GM18517 (cell line): ENCODE data around the gene COQ8B.
"Not testable (repeated sequence)": the region's sequence is repeated elsewhere in the genome, so short reads cannot be mapped to it uniquely, and the experiment has no call there.

ENCODE experiments used
- ATAC-seq: cut with Tn5 transposase; IDR thresholded peaks from one replicate; pipeline ENCODE4 v1.9.1; 2021; ENCODE audit warnings: mild to moderate bottlenecking, moderate library complexity; ENCODE audit not compliant: unreplicated experiment

COQ8B gene

DNA sequence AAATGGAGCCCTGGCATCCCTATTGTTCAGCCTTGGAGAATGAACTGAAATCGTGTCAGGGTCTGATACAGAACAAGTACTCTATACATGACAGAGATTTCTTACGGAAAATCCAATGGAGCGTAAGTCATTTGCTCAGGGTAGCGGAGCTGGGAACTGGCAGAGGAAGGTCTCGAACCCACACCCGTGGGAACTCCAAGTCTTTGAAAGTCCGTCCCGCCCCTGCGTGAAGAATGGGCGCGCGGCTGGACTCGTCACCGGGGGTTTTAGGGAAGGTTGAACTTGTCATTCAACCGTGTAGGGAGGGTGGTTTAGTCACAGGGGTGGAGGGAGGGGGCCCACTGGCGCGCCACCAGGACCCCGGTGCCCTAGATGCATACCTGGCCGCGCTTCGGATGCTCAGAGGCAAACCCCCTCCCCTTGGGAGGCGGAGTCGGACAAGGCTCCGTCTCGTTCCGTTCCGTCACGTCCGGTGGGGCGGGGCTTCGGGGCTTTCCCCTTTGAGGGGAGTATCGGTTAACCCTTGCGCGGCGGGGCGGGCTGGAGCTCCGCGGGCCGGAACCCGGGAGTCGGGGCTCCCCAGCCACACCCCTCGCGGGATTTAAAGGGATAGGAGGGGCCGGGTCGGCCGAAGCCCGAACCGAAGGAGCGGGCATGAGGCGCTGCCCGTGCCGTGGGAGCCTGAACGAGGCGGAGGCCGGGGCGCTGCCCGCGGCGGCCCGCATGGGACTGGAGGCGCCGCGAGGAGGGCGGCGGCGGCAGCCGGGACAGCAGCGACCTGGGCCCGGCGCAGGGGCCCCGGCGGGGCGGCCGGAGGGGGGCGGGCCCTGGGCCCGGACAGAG lies at the start of gene COQ8B, which contains the start of gene ITPKC:
TSS of gene COQ8B (minus strand) at position 405 of the 843 bp plus-strand sequence. CDS start 2,254 bp downstream, outside the sequence.
TSS of gene ITPKC (plus strand) at position 631 of the 843 bp plus-strand sequence. CDS start at position 655, 24 bp downstream.
- ATAC-seq: peak; percentile 74

DNA sequence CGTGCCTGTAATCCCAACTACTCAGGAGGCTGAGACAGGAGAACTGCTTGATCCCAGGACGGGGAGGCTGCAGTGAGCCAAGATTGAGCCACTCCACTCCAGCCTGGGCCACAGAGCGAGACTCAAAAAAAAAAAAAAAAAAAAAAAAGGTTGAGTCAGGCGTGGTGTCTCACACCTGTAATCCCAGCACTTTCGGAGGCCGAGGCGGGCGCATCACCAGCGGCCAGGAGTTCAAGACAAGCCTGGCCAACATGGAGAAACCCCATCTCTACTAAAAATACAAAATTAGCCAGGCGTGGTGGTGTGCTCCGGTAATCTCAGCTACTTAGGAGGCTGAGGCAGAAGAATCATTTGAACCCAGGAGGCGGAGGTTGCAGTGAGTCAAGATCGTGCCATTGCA lies 49.7 kb upstream of the COQ8B start:
- ATAC-seq: not testable (repeated sequence)

DNA sequence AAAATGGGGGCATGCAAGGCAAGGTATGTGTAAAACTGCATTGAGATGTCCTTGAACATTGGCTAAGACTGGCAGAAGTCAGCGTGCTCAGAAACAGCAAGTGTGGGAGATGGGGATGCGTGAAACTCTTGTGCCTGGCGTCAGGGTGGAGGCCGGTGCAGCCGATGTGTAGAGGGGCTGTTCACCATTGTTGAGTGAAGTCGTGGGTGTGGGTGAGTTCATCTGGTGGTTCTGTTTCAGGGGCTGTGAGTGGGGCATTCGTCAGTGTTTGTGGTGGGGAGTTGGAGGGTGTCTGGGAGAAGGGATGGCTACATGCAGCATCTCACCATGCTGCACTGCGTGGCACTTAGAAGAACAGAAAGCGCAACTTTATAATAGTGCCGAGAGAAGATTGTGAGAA lies 47.3 kb upstream of the COQ8B start:
- ATAC-seq: no peak

DNA sequence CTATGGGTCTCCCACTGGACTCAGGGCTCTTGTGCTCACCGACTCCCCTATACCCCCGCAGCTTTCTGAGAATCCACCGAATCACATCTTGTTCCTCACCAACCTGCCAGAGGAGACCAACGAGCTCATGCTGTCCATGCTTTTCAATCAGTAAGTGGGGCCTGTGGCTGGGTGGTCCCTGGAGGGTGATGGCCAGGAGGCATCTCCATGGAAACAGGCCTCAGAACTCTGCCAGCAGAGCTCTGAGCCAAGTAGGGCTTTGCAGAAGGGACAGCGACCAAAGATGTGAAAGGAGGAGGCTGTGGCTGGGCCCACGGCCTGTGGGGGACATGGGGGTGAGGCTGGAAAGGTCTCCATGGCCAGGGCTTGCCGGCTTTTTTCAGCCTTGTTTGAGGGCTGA lies 46.8 kb upstream of the COQ8B start:
- no peak for ATAC-seq

DNA sequence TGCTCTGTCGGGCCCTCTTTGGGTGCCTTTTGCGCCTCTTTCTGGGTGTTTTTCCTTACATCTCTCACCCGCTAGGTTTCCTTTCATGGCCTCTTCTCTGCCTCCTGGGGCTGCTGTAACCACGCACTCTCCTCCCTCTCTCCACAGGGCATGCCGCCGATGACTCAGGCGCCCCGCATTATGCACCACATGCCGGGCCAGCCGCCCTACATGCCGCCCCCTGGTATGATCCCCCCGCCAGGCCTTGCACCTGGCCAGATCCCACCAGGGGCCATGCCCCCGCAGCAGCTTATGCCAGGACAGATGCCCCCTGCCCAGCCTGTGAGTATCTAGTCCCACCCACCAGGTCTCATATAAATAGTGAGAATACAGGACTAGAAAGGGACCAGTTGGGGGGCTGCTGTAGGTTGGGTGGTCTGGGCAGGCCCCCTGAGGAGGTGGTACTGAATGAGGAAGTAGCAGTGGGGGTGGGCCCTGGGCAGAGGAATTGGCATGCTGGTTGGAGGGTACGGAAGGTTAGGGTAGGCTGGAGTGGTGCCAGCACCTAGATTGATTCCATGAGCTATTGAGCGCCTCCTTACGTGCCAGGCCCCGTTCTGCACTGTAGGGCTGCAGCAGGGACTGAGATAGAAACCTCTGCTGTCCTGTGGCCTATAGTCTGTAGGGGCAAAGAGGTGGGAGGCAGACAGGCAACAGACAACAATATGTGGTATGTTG lies 46.2 kb upstream of the COQ8B start:
- no peak for ATAC-seq

DNA sequence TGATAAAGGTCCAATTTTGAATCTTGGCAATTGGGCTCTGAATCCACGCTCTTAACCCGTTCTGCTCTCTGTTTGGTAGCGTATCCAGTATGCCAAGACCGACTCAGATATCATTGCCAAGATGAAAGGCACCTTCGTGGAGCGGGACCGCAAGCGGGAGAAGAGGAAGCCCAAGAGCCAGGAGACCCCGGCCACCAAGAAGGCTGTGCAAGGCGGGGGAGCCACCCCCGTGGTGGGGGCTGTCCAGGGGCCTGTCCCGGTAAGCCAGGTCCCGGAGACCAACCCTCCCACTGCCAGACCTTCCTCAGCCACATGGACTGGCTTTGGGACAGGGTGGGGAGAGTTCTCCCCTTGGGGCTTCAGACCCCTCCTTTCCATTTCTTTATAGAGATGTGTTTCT lies 42.7 kb upstream of the COQ8B start:
- no peak for ATAC-seq

DNA sequence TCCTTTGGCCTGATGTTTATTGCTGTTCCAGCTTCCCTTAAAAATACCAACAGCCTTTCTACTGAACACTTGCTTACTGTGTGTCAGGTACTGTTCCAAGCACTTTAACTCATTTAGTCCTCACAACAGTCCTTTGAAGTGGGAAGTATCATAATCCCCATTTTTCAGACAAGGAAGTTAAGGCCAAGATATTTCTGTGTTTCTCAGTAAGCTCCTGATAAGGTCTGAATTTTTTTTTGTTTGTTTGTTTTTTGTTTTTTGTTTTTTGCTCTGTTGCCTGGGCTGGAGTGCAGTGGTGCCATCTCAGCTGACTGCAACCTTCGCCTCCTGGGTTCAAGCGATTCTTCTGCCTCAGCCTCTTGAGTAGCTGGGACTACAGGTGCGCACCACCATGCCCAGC lies 41.8 kb upstream of the COQ8B start:
- ATAC-seq: no peak

DNA sequence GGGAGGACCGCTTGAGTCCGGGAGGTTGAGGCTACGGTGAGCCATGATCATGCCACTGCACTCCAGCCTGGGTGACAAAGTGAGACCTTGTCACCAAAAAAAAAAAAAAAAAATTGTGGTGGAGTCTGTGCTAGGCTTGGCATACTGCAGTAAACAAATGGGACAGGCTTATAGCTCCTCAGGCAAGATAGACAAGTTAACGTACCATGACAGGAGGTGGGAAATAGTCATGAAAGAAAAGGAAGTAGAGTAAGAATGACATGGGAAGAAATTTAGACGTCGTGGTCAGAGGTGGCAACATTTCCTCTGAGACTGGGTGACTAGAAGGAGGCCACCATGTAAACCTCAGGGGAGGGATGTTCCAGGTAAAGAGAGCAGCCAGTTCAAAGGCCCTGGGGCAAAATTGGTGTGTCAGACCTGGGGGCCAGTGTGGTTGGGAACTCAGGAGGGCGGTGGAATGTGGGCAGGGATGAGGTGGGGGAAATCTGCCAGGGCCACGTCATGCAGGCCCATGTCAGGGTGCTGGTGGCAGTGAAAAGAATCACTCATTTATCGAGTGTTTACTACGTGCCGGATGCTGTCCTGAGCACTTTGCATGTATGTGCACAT lies 39.9 kb upstream of the COQ8B start:
- ATAC-seq: no peak

DNA sequence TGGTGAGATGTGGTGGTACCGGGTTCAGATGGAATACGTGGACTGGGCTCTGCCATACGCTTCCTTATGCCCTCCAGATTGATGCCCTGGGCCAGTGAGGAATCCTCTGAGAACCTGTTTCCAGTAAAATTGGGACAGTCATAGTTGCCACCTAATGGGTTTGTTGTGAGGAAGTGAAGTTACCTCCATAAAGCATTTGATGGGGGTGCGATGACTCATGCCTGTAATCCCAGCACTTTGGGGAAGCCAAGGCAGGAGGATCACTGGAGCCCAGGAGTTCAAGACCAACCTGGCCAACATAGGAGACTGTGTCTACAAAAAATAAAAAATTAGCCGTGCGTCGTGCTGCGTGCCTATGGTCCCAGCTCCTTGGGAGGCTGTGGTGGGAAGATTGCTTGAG lies 39.1 kb upstream of the COQ8B start:
- ATAC-seq: no peak

DNA sequence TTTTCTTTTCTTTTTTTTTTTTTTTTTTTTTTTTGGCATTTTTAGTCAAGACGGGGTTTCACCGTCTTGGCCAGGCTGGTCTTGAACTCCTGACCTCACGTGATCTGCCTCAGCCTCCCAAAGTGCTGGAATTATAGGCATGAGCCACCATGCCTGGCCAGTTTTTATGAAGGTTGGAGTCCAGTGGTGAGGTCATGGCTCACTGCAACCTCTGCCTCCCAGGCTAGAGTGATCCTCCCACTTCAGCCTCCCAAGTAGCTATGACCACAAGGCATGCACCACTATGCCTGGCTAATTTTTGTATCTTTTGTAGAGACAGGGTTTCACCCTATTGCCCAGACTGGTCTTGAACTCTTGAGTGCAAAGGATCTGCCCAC lies 38.5 kb upstream of the COQ8B start:
- no peak for ATAC-seq

DNA sequence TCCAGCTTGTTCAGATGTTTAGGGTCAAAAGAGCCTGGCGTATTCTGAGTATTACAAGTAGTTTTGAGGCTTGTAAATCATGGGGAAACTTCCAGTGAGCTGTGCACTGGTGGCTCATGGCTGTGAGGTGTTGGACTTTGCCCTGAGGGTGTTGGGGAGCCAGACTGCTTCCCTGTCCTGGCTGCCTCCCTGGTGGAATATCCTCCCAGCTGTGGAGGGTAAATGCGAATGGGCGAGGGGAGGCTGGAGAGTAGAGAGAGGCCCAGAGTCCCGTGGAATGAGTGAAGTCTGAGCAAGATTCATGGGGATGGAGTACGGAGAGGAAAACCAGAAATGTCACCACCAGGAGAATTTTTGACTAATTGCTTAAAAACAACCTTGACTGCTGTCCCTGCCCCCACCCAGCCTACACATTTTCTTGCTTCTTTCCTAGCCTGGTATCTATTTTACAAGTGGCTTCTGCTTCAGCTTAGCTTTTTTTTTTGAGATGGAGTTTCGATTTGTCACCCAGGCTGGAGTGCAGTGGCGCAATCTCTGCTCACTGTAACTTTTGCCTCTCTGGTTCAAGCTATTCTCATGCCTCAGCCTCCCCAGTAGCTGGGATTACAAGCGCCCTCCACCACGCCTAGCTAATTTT lies 38.0 kb upstream of the COQ8B start:
- ATAC-seq: no peak

DNA sequence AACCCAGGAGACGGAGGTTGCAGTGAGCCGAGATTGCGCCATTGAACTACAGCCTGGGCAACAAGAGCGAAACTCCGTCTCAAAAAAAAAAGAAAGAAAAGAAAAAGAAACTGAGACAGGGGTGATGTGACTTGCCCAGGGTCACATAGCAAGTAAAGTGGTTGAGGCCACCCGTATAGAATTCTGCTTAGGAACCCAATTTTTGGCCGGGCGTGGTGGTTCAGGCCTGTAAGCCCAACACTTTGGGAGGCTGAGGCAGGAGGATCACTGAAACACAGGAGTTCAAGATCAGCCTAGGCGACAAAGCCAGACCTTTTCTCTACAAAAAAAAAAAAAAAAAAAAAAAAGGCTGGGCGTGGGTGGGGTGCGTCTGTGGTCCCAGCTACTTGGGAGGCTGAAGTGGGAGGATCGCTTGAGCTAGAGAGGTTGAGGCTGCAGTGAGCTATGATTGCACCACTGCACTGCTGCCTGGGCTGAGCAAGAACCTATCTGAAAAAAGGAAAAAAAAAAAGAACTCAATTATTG lies 35.6 kb upstream of the COQ8B start:
- ATAC-seq: no peak

DNA sequence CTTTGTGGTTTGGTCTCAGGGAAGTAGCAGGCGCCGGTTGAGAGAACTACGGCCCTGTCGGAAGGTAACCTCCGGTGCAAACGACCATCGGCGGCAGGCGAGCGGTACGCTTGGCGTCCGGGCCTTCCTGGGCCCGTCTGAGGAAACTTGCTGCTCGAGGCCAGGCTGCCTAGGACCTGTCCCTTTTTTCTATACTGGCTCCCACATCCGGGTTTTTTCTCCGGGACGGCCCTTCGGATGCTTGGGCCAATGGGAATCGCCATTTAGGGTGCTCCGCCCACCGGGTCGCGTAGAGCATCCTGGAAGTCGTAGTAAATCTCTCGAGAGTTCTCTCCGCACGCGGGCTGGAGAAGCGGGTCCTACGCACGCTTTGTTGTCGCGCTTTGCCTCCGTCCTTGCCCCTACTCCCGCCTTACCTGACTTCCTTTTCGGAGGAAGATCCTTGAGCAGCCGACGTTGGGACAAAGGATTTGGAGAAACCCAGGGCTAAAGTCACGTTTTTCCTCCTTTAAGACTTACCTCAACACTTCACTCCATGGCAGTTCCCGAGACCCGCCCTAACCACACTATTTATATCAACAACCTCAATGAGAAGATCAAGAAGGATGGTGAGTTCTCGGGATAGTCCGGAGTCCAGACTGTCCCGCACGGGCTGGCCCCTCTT lies 34.3 kb upstream of the COQ8B start, which contains the start of gene SNRPA:
TSS of gene SNRPA (plus strand) at position 330 of the 664 bp plus-strand sequence. CDS start at position 536, 206 bp downstream.
- peak; percentile 51 for ATAC-seq

DNA sequence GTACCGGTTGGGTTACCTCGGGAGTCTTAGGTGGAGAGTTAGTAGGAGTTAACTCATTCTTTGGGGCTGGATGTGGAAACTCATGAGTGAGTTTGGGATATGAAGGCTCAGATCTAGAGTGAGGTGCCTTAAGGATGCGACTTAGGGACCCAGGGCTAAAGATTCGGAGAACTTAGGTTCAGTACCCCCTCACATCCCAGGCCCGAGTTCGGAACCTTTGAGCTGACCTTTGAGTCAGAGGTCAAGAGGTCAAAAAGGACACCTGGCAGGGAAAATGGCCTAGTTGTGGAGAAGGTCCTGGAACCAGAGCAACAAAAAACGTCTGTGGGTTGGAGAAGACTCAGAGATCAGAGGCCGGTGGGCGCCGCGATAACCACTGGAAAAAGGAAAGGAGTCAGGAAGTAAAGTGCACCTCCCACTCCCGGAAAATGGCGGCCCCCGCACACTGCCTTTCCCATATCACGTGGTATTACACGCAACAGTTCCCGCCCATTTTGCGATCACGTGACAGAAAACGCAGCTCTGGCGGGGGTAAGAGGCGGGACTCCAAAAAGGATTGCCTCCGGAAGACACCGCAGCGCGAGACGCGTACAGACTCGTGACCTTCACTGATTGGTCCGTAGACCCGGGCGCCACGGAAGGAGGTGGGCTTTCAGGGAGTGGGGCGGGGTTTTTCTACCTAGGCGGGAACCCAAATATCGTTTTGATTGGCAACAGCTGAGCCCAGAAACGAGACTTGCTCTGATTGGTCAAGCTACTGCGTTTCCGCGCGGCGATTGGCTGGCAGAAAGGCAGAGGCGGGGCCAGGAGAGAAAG lies 33.6 kb upstream of the COQ8B start, which contains the start of gene ACTMAP:
TSS of gene ACTMAP (minus strand) at position 420 of the 816 bp plus-strand sequence. CDS start 674 bp downstream, outside the sequence.
- peak; percentile 78 for ATAC-seq

DNA sequence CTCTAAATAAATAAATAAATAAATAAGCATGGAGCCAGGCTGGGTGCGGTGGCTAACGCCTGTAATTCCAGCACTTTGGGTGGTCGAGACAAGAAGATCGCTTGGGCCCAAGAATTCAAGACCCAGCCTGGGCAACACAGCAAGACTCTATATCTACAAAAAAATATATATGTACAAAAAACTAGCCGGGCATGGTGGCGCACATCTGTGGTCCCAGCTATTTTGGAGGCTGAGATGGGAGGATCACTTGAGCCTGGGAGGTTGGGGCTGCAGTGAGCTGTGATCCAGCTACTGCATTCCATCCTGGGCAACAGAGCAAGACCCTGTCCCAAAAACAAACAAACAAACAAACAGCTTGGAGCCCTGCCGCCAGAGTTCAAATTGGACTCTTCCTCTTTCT lies 30.9 kb upstream of the COQ8B start:
- ATAC-seq: no peak

DNA sequence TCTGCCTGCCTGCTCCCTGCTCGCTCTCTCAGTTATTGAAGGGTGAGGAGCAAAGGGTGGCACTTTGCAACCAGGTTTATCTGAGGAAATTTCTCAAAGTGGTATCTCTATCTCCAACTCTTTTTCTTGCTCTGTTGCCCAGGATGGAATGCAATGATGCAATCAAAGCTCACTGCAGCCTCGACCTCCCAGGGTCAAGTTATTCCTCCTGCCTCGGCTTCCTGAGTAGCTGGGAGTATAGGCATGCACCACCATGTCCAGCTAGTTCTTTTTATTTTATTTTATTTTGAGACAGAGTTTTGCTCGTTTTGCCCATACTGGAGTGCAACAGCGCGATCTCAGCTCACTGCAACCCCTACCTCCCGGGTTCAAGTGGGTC lies 28.7 kb upstream of the COQ8B start:
- ATAC-seq: no peak

DNA sequence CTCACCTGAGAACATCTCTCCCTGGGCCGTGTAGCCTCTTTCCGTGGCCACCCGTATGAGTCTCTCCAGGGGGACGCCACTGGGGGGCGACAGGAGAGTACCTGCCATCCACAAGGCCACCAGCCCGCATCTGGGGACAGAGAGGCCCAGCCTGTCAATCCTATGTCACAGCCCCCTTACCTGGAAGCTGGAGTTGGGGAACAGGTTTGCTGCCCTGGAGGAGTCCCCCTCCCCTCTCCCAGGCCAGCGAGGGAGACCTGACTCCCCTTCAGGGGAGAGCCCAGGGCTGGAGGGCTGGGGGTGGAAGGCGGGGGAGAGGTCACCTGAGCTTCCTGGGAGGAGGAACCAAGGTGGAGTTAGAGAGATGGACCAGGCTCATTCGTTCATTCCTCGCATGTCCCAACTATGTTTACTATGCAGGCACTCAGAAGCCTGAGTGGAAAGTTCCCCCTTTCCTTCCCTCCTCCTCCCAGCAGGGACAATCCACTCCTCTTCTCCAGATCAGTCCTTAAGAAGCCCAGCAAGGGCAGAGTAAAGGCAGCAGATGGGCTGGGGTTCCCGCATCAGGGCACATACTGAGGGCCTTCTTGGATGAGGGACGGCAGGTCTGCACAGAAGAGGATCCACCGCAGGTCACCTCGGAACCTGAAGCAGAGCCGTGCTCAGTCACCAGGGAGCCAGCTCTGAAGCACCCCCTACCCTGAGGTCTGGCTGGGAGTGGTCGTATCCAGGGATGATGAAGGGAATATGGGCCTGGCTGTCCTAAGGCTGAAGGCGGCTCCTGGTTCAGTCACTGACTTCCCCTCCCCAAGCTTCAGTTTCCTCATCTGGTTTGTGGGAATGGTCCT lies 28.1 kb upstream of the COQ8B start:
- ATAC-seq: no peak

DNA sequence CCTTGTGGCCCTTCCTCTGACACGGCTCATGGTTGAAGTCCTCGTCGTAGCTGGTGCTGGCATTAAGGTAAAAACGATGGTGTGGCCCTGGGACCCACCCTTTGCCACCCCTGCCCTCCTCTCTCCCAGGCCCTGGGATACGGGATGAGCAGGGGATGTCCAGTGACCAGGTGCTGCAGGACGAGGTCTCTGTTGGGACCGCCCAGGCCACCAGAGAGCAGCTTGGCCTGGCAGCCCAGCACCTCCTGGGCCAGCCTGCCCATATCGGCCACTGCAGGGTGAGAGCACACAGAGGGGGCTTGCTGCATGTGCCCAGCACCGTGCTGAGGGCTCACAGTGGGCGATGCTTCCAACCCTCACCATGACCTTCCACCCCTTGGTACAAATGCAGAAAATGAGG lies 27.2 kb upstream of the COQ8B start:
- no peak for ATAC-seq
